Endothelial cell of umbilical vein (primary cell): ENCODE data around the gene MCM3AP.

ENCODE experiments used
- CTCF ChIP-seq, 2 donors: IDR thresholded peaks; 1 replicate in 1 of 2; 2 replicates in 1 of 2; pipeline ENCODE4 v1.5.1; 2011; ENCODE audit warnings: low read length in 2 of 2, mild to moderate bottlenecking in 2 of 2, moderate library complexity in 2 of 2, control low read depth in 1 of 2, inconsistent platforms in 1 of 2, low read depth in 1 of 2; ENCODE audit not compliant: insufficient read depth in 1 of 2; ENCODE audit errors: extremely low read depth in 1 of 2
- EZH2 ChIP-seq: IDR thresholded peaks from 2 replicates; pipeline ENCODE4 v1.6.1; 2012; ENCODE audit warnings: borderline replicate concordance, low read depth, mild to moderate bottlenecking, moderate library complexity, low read length, inconsistent platforms; ENCODE audit not compliant: severe bottlenecking
- FOS ChIP-seq: IDR thresholded peaks from 2 replicates; pipeline ENCODE4 v1.6.1; 2011; ENCODE audit warnings: mild to moderate bottlenecking, low read length, moderate library complexity, borderline replicate concordance; ENCODE audit not compliant: insufficient read depth
- JUN ChIP-seq: IDR thresholded peaks from 2 replicates; pipeline ENCODE4 v1.6.1; 2011; ENCODE audit warnings: borderline replicate concordance, low read depth; ENCODE audit not compliant: insufficient read length, insufficient read depth
- MAX ChIP-seq: IDR thresholded peaks from 2 replicates; pipeline ENCODE4 v1.6.1; 2011; ENCODE audit not compliant: insufficient read depth, insufficient read length
- MYC ChIP-seq: IDR thresholded peaks from one replicate; pipeline ENCODE4 v1.6.1; 2011; ENCODE audit warnings: mild to moderate bottlenecking, low read depth, low read length
- POLR2A ChIP-seq: IDR thresholded peaks from 2 replicates; pipeline ENCODE4 v1.6.1; 2012; ENCODE audit warnings: low read depth, mild to moderate bottlenecking, control low read depth, low read length
- POLR2AphosphoS5 ChIP-seq: IDR thresholded peaks from 2 replicates; pipeline ENCODE4 v1.6.1; 2012; ENCODE audit warnings: low read depth, mild to moderate bottlenecking, control low read depth, low read length, moderate library complexity; ENCODE audit not compliant: insufficient read depth

GRCh38 chr21:46185716-46186115 is 99.7 kb downstream of the MCM3AP start:
- TF ChIP-seq POLR2AphosphoS5: no peak
- no peak for TF ChIP-seq CTCF (IDR thresholded peaks at IDR 0.05; ENCODE audit: extremely low read depth in 1 of 2, insufficient read depth in 1 of 2, low read depth in 1 of 2, low read length in 2 of 2)
- no peak for TF ChIP-seq POLR2A
- TF ChIP-seq FOS: no peak
- no peak for TF ChIP-seq MAX
- no peak for TF ChIP-seq EZH2
- TF ChIP-seq JUN: no peak
- TF ChIP-seq MYC: no peak
